CD4-positive, alpha-beta memory T cell (primary cell): ENCODE data around the gene ACSL1. TPM values are rescaled to one million over a fixed set of nuclear protein-coding genes. Genes with fewer than 3 reads are reported as not detected.
"Not testable (repeated sequence)": the region's sequence is repeated elsewhere in the genome, so short reads cannot be mapped to it uniquely, and the experiment has no call there.

Experiments
- CTCF ChIA-PET: fragments of 350-600 bp; sonication (Branson Sonifier 250); formaldehyde crosslinking; loops from one replicate; lab custom pipeline; 2021; ENCODE audit warnings: inconsistent platforms; ENCODE audit not compliant: partially characterized antibody; lab: Charles Lee
- POLR2A ChIA-PET: fragments of 350-600 bp; sonication (Branson Sonifier 250); formaldehyde crosslinking; loops from one replicate; lab custom pipeline; 2021; ENCODE audit not compliant: partially characterized antibody; lab: Charles Lee
- DNase-seq, 5 donors: peaks; one replicate each; pipeline versions ENCODE4 v3.0.0 to v3.0.0-alpha.2; 2020 to 2022; ENCODE audit warnings: mixed read lengths in 1 of 5
- H3K27ac ChIP-seq: one replicate; pipeline ENCODE4 v1.7.0; 2013; ENCODE audit warnings: low read depth, low read length
- H3K27me3 ChIP-seq: 2 replicates; pipeline ENCODE4 v1.7.0; 2013; ENCODE audit warnings: mild to moderate bottlenecking, low read length, moderate library complexity; ENCODE audit not compliant: insufficient read depth
- H3K36me3 ChIP-seq: 2 replicates; pipeline ENCODE4 v1.7.0; 2013; ENCODE audit warnings: mild to moderate bottlenecking, low read length, moderate library complexity; ENCODE audit not compliant: insufficient read depth
- H3K4me1 ChIP-seq: 2 replicates; pipeline ENCODE4 v1.7.0; 2013; ENCODE audit warnings: mild to moderate bottlenecking, low read length, moderate library complexity; ENCODE audit not compliant: insufficient read depth
- H3K4me3 ChIP-seq, 2 donors: one replicate each; pipeline ENCODE4 v1.7.0; 2013; ENCODE audit warnings: low read length in 2 of 2, mild to moderate bottlenecking in 1 of 2
- H3K9me3 ChIP-seq, 2 donors: one replicate each; pipeline ENCODE4 v1.7.0; 2013; ENCODE audit warnings: low read length in 2 of 2, control low read depth in 1 of 2; ENCODE audit not compliant: control insufficient read depth in 1 of 2
- H3K27ac Mint-ChIP-seq, 7 donors: one replicate each; pipeline ENCODE4 v1.8.0; 2020 to 2021; ENCODE audit warnings: mixed read lengths in 7 of 7, mild to moderate bottlenecking in 6 of 7, inconsistent platforms in 3 of 7, moderate library complexity in 3 of 7
- H3K27me3 Mint-ChIP-seq, 2 donors: one replicate each; pipeline ENCODE4 v1.8.0; 2020 to 2021; ENCODE audit warnings: mixed read lengths in 2 of 2
- H3K36me3 Mint-ChIP-seq, 2 donors: one replicate each; pipeline ENCODE4 v1.8.0; 2020 to 2021; ENCODE audit warnings: mixed read lengths in 2 of 2, inconsistent platforms in 1 of 2, mild to moderate bottlenecking in 1 of 2
- H3K4me1 Mint-ChIP-seq, 4 donors: one replicate each; pipeline ENCODE4 v1.8.0; 2020 to 2021; ENCODE audit warnings: mixed read lengths in 4 of 4, mild to moderate bottlenecking in 1 of 4
- H3K4me3 Mint-ChIP-seq, 8 donors: one replicate each; pipeline ENCODE4 v1.8.0; 2020 to 2021; ENCODE audit warnings: mixed read lengths in 8 of 8, mild to moderate bottlenecking in 7 of 8, moderate library complexity in 6 of 8, inconsistent platforms in 3 of 8
- H3K9me3 Mint-ChIP-seq, 8 donors: one replicate each; pipeline ENCODE4 v1.8.0; 2020 to 2021; ENCODE audit warnings: mixed read lengths in 8 of 8, mild to moderate bottlenecking in 5 of 8, inconsistent platforms in 3 of 8, moderate library complexity in 1 of 8
- intact Hi-C: fragments of 100-400 bp; cut with micrococcal nuclease; formaldehyde crosslinking; loops from one replicate; pipeline ENCODE4 v1.15.1; 2023
- polyA plus RNA-seq, 2 donors: library from polyadenylated mRNA; unstranded; fragments of 300-500 nt; fragmentation: Illumina TruSeq; gene quantifications; one replicate each; pipeline ENCODE4 v1.2.3, GENCODE V29; 2021
- total RNA-seq, 2 experiments: library from RNA; stranded (reverse); gene quantifications; one replicate each; pipeline ENCODE4 v1.2.3, GENCODE V29; 2021

Gene ACSL1
- total and polyA plus RNA-seq, 4 experiments from 2014 or later, result 4.0 to 12.9 (median 9.2) TPM

GRCh38 chr4:184790826-184791225 lies 34.9 kb downstream of the ACSL1 start:
- Mint-ChIP-seq H3K4me3 (no peak overlapping the region), H3K4me1 (peaks cover 9 to 20% (median 11%) of the 10 kb centered on the region in 4 donors), H3K27me3 (peaks cover 0 to 1% of the 10 kb centered on the region in 2 donors), H3K9me3 (no peaks in the 10 kb centered on the region), H3K36me3 (peaks cover 12 to 28% of the 10 kb centered on the region in 2 donors), H3K27ac (peak overlapping the region in 1 of 7 donors; percentile 57)
- Histone ChIP-seq H3K4me1 (peaks cover 17% of the 10 kb centered on the region), H3K27ac (no peak overlapping the region), H3K9me3 (no peaks in the 10 kb centered on the region), H3K4me3 (no peak overlapping the region), H3K36me3 (peaks cover 3% of the 10 kb centered on the region), H3K27me3 (no peaks in the 10 kb centered on the region)
- intact Hi-C loops, result no loop called here
- ChIA-PET CTCF (no interaction called here), POLR2A (no interaction called here)
- no peak for DNase-seq

GRCh38 chr4:184787766-184788503 lies 37.8 kb downstream of the ACSL1 start:
- H3K9me3 Mint-ChIP-seq, result no peaks in the 10 kb centered on the region
- peaks cover under 1 to 9% (median 4%) of the 10 kb centered on the region in 4 donors for H3K4me1 Mint-ChIP-seq
- Histone ChIP-seq H3K4me1 (peaks cover 6% of the 10 kb centered on the region), H3K4me3 (no peak overlapping the region), H3K9me3 (no peaks in the 10 kb centered on the region), H3K36me3 (peaks cover 3% of the 10 kb centered on the region), H3K27ac (no peak overlapping the region), H3K27me3 (no peaks in the 10 kb centered on the region)
- ChIA-PET CTCF (no interaction called here), POLR2A (no interaction called here)
- intact Hi-C loops, result no loop called here
- H3K36me3 Mint-ChIP-seq, result peaks cover 32 to 42% of the 10 kb centered on the region in 2 donors
- no peak overlapping the region for H3K27ac Mint-ChIP-seq
- no peak for DNase-seq
- peaks cover 0 to 1% of the 10 kb centered on the region in 2 donors for H3K27me3 Mint-ChIP-seq
- H3K4me3 Mint-ChIP-seq, result no peak overlapping the region

- intact Hi-C loops, result no loop called here
- no peak overlapping the region for H3K4me3 Mint-ChIP-seq
- Histone ChIP-seq H3K27me3 (no peaks in the 10 kb centered on the region), H3K27ac (no peak overlapping the region), H3K4me1 (no peaks in the 10 kb centered on the region), H3K9me3 (no peaks in the 10 kb centered on the region), H3K36me3 (peaks cover 3% of the 10 kb centered on the region), H3K4me3 (no peak overlapping the region)
- H3K9me3 Mint-ChIP-seq, result no peaks in the 10 kb centered on the region
- H3K4me1 Mint-ChIP-seq, result peaks cover 0 to 2% (median 0%) of the 10 kb centered on the region in 4 donors
- ChIA-PET POLR2A (no interaction called here), CTCF (interaction anchor here (1.5 kb wide), 1 partner anchor 12 kb away, joined by 5 read pairs; no protein-coding TSS in a partner anchor)
- no peak for DNase-seq
- H3K27me3 Mint-ChIP-seq, result no peaks in the 10 kb centered on the region
- peak overlapping the region in 1 of 7 donors; percentile 13 for H3K27ac Mint-ChIP-seq
- peaks cover 37 to 52% of the 10 kb centered on the region in 2 donors for H3K36me3 Mint-ChIP-seq
Observed at GRCh38 chr4:184785813-184786212, 40.0 kb downstream of the ACSL1 start.

DNA sequence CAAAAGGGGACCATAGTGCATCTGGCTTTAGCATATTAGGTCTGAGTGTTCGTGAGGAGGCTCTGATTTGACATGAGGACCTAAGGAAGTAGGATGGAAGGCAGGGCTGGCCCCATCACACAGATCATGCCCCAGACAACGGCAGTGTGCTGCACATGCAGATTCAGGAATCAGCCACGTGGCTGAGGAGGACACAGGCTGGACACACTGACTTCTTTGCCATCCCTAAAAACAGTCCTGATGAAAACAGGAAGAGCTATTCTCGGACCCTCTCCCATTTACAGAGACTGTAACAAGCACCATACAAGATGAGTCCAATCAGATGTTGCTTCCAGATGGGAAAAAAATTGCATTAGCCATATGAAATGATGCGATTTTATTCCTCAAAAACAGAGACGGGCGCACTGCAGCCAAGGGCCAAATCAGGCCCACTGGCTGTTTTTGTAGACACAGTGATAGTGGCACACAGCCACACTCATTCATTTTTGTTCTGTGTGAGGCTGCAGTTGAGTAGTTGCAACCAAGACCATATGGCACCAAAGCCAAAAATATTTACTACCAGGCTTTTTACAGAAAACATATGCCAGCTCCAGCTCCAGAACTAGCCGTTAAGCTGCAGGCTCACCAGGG lies 41.0 kb downstream of the ACSL1 start:
- no peaks in the 10 kb centered on the region for H3K9me3 ChIP-seq
- peaks cover 3% of the 10 kb centered on the region for H3K36me3 ChIP-seq
- H3K27ac ChIP-seq, result no peak overlapping the region
- Mint-ChIP-seq H3K9me3 (no peaks in the 10 kb centered on the region), H3K36me3 (peaks cover 37 to 51% of the 10 kb centered on the region in 2 donors), H3K4me1 (no peaks in the 10 kb centered on the region), H3K27me3 (no peaks in the 10 kb centered on the region), H3K4me3 (no peak overlapping the region), H3K27ac (no peak overlapping the region)
- H3K4me3 ChIP-seq, result no peak overlapping the region
- no peak for DNase-seq
- intact Hi-C loops, result no loop called here
- no peaks in the 10 kb centered on the region for H3K27me3 ChIP-seq
- ChIA-PET CTCF (interaction anchor here (0.6 to 1.5 kb wide), 2 partner anchors 11 to 399 kb away, joined by 3 to 5 read pairs; no protein-coding TSS in a partner anchor), POLR2A (no interaction called here)
- no peaks in the 10 kb centered on the region for H3K4me1 ChIP-seq

DNA sequence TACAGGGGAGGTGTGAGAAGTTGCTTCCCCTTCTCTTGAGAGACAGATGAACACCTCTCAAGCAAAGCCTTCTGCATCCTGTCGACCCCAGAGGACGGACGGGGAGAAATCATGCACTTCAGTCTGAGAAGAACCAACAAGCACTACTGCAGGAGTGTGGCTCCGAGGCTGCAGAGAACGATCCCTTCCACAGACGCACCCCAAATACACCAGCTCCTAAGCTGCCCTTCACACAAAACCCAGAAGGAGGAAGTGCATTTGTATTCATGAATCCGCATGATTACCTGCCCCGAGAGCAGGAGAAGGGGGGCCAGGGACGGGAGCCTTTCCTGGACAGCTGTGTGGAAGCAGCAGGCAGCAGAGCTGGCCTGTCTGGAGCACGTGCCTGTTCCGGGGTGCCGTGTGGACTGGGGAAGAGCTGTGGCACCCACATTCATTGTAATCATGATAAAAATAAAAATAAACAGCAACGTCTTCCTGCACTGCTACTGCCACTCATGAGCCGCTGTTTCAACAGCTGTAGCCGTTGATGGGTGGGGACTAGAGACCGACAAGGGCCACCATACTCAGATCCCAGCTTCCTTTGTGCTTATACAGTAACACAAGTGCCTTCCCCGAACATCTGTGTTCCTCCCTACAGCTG lies 42.9 kb downstream of the ACSL1 start:
- H3K9me3 ChIP-seq, result no peaks in the 10 kb centered on the region
- no peak overlapping the region for H3K4me3 Mint-ChIP-seq
- no peak overlapping the region for H3K27ac ChIP-seq
- no peak for DNase-seq
- no peaks in the 10 kb centered on the region for H3K27me3 Mint-ChIP-seq
- no peaks in the 10 kb centered on the region for H3K9me3 Mint-ChIP-seq
- POLR2A ChIA-PET, result no interaction called here
- H3K4me1 ChIP-seq, result no peaks in the 10 kb centered on the region
- CTCF ChIA-PET, result no interaction called here
- H3K36me3 ChIP-seq, result no peaks in the 10 kb centered on the region
- no peak overlapping the region for H3K4me3 ChIP-seq
- no peaks in the 10 kb centered on the region for H3K27me3 ChIP-seq
- H3K36me3 Mint-ChIP-seq, result peaks cover 40 to 48% of the 10 kb centered on the region in 2 donors
- H3K4me1 Mint-ChIP-seq, result no peaks in the 10 kb centered on the region
- intact Hi-C loops, result no loop called here
- no peak overlapping the region for H3K27ac Mint-ChIP-seq

- DNase-seq, H3K9me3 Mint-ChIP-seq, H3K27ac Mint-ChIP-seq, H3K4me1 ChIP-seq, H3K9me3 ChIP-seq, CTCF ChIA-PET, intact Hi-C loops, H3K27me3 ChIP-seq, H3K4me1 Mint-ChIP-seq, H3K4me3 ChIP-seq, H3K36me3 ChIP-seq, H3K27ac ChIP-seq, H3K27me3 Mint-ChIP-seq, H3K4me3 Mint-ChIP-seq: not testable (repeated sequence)
- POLR2A ChIA-PET, result interaction anchor here (0.6 kb wide), 1 partner anchor 22 kb away, joined by 3 read pairs; no protein-coding TSS in a partner anchor
- peaks cover 29 to 43% of the 10 kb centered on the region in 2 donors for H3K36me3 Mint-ChIP-seq
Observed at GRCh38 chr4:184779160-184779559, 46.6 kb downstream of the ACSL1 start.

GRCh38 chr4:184778325-184778724 lies 47.4 kb downstream of the ACSL1 start:
- H3K27ac Mint-ChIP-seq, result peak overlapping the region in 1 of 7 donors; percentile 80
- intact Hi-C loops, result no loop called here
- H3K4me3 ChIP-seq, result no peak overlapping the region
- H3K4me1 Mint-ChIP-seq, result no peaks in the 10 kb centered on the region
- no peak for DNase-seq
- no peaks in the 10 kb centered on the region for H3K4me1 ChIP-seq
- peaks cover 23 to 42% of the 10 kb centered on the region in 2 donors for H3K36me3 Mint-ChIP-seq
- POLR2A ChIA-PET, result no interaction called here
- no peaks in the 10 kb centered on the region for H3K27me3 Mint-ChIP-seq
- H3K27ac ChIP-seq, result no peak overlapping the region
- no peaks in the 10 kb centered on the region for H3K27me3 ChIP-seq
- no peaks in the 10 kb centered on the region for H3K9me3 ChIP-seq
- H3K36me3 ChIP-seq, result peaks cover under 1% of the 10 kb centered on the region
- no peak overlapping the region for H3K4me3 Mint-ChIP-seq
- CTCF ChIA-PET, result no interaction called here
- no peaks in the 10 kb centered on the region for H3K9me3 Mint-ChIP-seq
